Measurements from ENCODE around the gene NDUFB4.

GRCh38 chr3:120622870-120623726 is 27.0 kb downstream of the NDUFB4 start:
- no peak for TF ChIP-seq RFX5 (IDR thresholded peaks at IDR 0.05; ENCODE audit: low read depth, low read length)
- TF ChIP-seq TBP (optimal IDR thresholded peaks at IDR 0.05; ENCODE audit: low read depth, low read length), result no peak
- TF ChIP-seq EZH2 (IDR thresholded peaks at IDR 0.05; ENCODE audit: borderline replicate concordance, low read depth, low read length), result no peak

Measured in K562 (cell line).